HUES64 (cell line): ENCODE data around the gene CDY1. TPM values are rescaled to one million over a fixed set of nuclear protein-coding genes. Genes with fewer than 3 reads are reported as not detected.
"Not testable (repeated sequence)": the region's sequence is repeated elsewhere in the genome, so short reads cannot be mapped to it uniquely, and the experiment has no call there.

ENCODE experiments used
- H3K27ac ChIP-seq: 2 replicates; pipeline ENCODE4 v1.7.0; 2013; ENCODE audit warnings: low read depth, low read length, inconsistent platforms
- H3K27me3 ChIP-seq: 2 replicates; pipeline ENCODE4 v1.6.1; 2013; ENCODE audit warnings: mild to moderate bottlenecking, low read length; ENCODE audit not compliant: insufficient read depth
- H3K36me3 ChIP-seq: 2 replicates; pipeline ENCODE4 v1.6.1; 2013; ENCODE audit warnings: mild to moderate bottlenecking, low read length; ENCODE audit not compliant: insufficient read depth
- H3K4me1 ChIP-seq: 2 replicates; pipeline ENCODE4 v1.6.1; 2013; ENCODE audit warnings: mild to moderate bottlenecking, low read length, moderate library complexity; ENCODE audit not compliant: insufficient read depth
- H3K4me3 ChIP-seq: 2 replicates; pipeline ENCODE4 v1.5.1; 2013; ENCODE audit warnings: mild to moderate bottlenecking, low read length, moderate library complexity
- H3K9ac ChIP-seq: 2 replicates; pipeline ENCODE4 v1.6.1; 2013; ENCODE audit warnings: mild to moderate bottlenecking, low read depth, low read length
- H3K9me3 ChIP-seq: 2 replicates; pipeline ENCODE4 v1.6.1; 2013; ENCODE audit warnings: low read depth, low read length; ENCODE audit not compliant: insufficient read depth
- WGBS: fragments of 150-250, 120-280 bp; methylation state at CpG from one replicate; pipeline ENCODE4 v1.1.7; 2013; ENCODE audit warnings: missing lambda C conversion rate; 5-methylcytosine and 5-hydroxymethylcytosine counted together
- polyA plus RNA-seq, 2 experiments: library from polyadenylated mRNA; stranded (reverse); fragments of 50-300 nt; gene quantifications; one replicate each; pipeline ENCODE4 v1.2.3, GENCODE V29; 2013

Gene CDY1
- not detected for polyA plus RNA-seq (2013, experiment 1 of 2)
- polyA plus RNA-seq (2013, experiment 2 of 2): not detected

GRCh38 chrY:25621817-25622216 lies at the start of gene CDY1:
CDY1 (plus strand) TSS chrY:25622117; CDS start chrY:25622443, 326 bp downstream.
- not testable (repeated sequence) for H3K27me3 ChIP-seq, H3K9me3 ChIP-seq, H3K4me3 ChIP-seq, H3K9ac ChIP-seq, H3K36me3 ChIP-seq, H3K27ac ChIP-seq, H3K4me1 ChIP-seq
- WGBS: no CpG with 5 or more reads among the region's 2 CpGs

- H3K9ac ChIP-seq, H3K27me3 ChIP-seq, H3K4me1 ChIP-seq, H3K27ac ChIP-seq, H3K36me3 ChIP-seq, H3K9me3 ChIP-seq, H3K4me3 ChIP-seq: not testable (repeated sequence)
- WGBS: no CpG with 5 or more reads among the region's 2 CpGs
These were observed 28.6 kb upstream of the CDY1 start for GRCh38 chrY:25593336-25593735.

- H3K9ac ChIP-seq, H3K4me1 ChIP-seq, H3K36me3 ChIP-seq: not testable (repeated sequence)
These were observed 1.7 kb upstream of the CDY1 start for GRCh38 chrY:25620209-25620608.

GRCh38 chrY:25626524-25626923 lies 4.6 kb downstream of the CDY1 start:
- no CpG with 5 or more reads among the region's 3 CpGs for WGBS
- H3K4me3 ChIP-seq, H3K9me3 ChIP-seq, H3K4me1 ChIP-seq, H3K27me3 ChIP-seq, H3K27ac ChIP-seq, H3K9ac ChIP-seq, H3K36me3 ChIP-seq: not testable (repeated sequence)

More at GRCh38 chrY:25620209-25620608, 1.7 kb upstream of the CDY1 start:
- not testable (repeated sequence) for H3K27me3 ChIP-seq, H3K4me3 ChIP-seq, H3K9me3 ChIP-seq, H3K27ac ChIP-seq

GRCh38 chrY:25630383-25631112 lies 8.6 kb downstream of the CDY1 start:
- no CpG with 5 or more reads among the region's 4 CpGs for WGBS
- H3K9ac ChIP-seq, H3K4me1 ChIP-seq, H3K4me3 ChIP-seq, H3K36me3 ChIP-seq, H3K27me3 ChIP-seq, H3K27ac ChIP-seq, H3K9me3 ChIP-seq: not testable (repeated sequence)

GRCh38 chrY:25639852-25640251 lies 17.9 kb downstream of the CDY1 start:
- H3K27me3 ChIP-seq, H3K9ac ChIP-seq, H3K9me3 ChIP-seq, H3K4me3 ChIP-seq, H3K27ac ChIP-seq, H3K4me1 ChIP-seq, H3K36me3 ChIP-seq: not testable (repeated sequence)
- WGBS: no CpG with 5 or more reads among the region's 3 CpGs

- H3K27me3 ChIP-seq, H3K4me1 ChIP-seq, H3K9me3 ChIP-seq, H3K9ac ChIP-seq, H3K4me3 ChIP-seq, H3K27ac ChIP-seq, H3K36me3 ChIP-seq: not testable (repeated sequence)
- no CpG with 5 or more reads among the region's 9 CpGs for WGBS
These were observed 21.4 kb downstream of the CDY1 start for GRCh38 chrY:25643024-25643915.
